ENCODE measurements around the gene C2CD3.
A peak's percentile ranks its signal among the peaks of the same experiment; 100 is the strongest.

C2CD3 gene

GRCh38 chr11:74020539-74020938 is 150.3 kb downstream of the C2CD3 start:
- DNase-seq (ENCODE audit: low read depth in 3 of 3) = no peak

- peak; percentile 11 to 64 (median 54) for DNase-seq (ENCODE audit: low read depth in 3 of 3)
These were observed 150.9 kb downstream of the C2CD3 start for GRCh38 chr11:74019860-74020259.

DNA sequence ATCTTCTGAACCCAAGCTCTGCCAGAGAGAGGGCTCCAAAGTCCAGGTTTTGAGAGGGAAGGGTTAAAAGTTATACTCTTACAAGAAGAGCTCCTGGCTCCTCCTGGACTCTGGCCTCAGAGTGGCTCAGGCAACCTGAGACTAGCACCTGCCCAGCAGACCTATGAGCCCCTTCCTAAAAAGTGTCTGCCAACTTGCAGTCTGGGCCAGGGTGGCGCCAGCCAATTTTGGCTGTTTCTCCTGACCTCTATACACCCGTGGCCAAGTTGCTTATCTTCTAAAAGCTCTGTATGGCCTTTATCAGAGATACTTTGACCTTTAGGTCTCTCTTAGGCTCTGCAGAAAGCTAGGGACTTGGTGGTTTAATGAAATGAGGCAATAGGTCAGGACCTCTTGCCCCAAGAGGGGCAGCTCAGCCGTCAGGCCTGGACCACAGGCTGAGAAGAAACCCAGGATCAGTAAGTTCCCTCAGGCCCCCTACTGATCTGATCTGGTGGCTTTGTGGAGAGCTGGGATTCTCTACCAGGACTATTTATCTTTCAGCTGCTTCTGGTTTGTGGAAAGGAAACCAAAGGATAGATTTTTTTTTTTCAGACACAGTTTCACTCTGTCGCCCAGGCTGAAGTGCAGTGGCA is 151.6 kb downstream of the C2CD3 start:
- DNase-seq (ENCODE audit: low read depth in 3 of 3) = no peak

GRCh38 chr11:74018331-74019005 is 152.3 kb downstream of the C2CD3 start:
- DNase-seq (ENCODE audit: low read depth in 3 of 3) = no peak

DNA sequence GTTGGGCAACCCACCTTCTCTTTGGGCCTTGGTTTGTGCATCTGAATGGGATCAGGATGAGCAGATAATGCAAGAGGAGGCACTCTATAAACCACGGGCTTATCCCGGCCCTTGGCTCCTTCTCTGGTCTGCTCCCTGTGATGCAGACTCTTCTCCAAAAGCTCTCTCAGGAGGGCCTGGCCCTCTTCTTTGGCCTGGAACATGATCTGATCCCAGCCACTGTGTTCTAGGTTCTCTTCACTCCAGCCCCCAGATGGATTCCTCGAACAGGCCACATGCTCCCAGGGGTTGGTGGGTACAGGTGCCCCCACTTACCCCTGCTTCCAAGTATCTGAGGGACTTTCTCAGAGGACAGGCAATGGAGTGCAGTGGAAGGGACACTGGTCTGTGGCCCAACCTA is 153.2 kb downstream of the C2CD3 start:
- no peak for DNase-seq (ENCODE audit: low read depth in 3 of 3)

DNA sequence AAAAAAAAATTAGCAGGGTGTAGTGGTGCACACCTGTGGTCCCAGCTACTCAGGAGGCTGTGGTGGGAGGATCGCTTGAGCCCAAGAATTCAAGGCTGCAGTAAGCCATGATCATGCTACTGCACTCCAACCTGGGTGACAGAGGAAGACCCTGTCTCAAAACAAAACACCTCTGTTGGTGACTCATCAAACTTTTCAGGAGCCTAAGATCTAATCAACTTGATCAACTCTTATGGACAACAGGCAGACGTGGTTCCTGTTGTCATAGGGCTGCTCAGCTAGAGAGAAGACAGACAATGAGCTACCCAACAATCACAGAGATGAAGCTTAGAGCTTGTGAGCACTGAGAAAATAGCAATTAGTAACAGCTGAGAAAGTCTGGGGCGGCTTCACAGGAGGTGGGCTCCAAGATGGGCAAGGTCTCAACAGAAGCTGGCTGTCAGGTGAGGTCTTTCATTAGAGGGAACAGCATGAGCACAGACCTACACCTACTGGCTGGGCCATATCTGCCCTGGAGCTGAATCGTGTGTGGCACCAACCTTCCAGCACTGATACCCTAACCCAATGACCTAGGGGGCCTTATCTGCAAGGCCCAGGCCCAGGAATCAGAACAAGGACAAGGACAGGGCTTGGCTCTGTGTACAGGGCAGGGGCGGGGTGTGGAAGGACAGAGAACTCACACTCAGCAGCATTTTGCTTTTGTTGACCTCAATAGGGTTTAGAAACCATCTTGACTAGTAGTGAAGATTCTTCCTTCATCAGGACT is 154.7 kb downstream of the C2CD3 start:
- no peak for DNase-seq (ENCODE audit: low read depth in 3 of 3)

DNA sequence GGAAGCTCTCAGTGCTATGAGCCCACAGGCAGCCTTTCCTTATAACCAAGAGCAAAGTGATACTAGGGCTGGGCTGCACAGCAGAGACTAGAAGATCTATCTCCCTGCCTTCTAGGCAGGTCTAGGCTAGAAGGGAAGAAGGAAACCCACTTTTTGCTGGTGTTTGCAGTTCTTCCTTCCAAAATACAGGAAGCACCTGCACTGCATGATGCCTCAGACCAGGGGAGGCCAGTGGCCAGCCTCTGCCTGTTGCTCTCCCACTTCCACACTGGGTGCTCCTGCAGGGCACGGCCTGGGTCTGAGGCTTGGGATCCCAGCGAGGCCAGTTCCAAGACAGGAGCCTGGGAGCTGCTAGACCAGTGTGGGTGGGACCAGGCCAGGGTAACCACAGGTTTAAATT is 155.9 kb downstream of the C2CD3 start:
- DNase-seq (ENCODE audit: low read depth in 3 of 3) = no peak

DNA sequence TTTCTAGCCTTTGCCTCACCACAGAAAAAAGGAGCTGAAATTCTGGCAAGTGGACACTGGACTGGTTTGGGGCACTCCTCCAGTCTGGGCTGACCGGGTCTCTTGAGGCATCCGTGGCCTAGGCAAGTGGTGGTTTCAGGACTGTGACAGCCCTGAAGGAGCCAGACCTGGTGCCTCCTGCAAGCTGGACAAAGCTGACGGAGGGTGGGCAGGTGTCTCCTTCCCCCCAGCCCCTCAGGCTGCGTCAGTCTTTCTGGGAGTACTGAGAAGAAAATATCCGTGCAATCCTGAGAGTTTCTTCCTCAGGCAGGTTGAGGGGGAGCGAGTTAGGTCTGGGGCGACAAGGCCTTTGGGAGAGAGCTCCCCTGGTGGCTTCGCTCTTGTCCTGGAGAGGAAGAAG is 157.7 kb downstream of the C2CD3 start:
- no peak for DNase-seq (ENCODE audit: low read depth in 3 of 3)

- DNase-seq (ENCODE audit: low read depth in 3 of 3) = no peak
These were observed 158.6 kb downstream of the C2CD3 start for GRCh38 chr11:74012074-74012809.

- peak; percentile 13 to 58 (median 34) for DNase-seq (ENCODE audit: low read depth in 3 of 3)
These were observed 159.3 kb downstream of the C2CD3 start for GRCh38 chr11:74011360-74012073.

GRCh38 chr11:74010306-74011300 is 160.2 kb downstream of the C2CD3 start:
- no peak for DNase-seq (ENCODE audit: low read depth in 3 of 3)

GRCh38 chr11:74009675-74010305 is 161.0 kb downstream of the C2CD3 start:
- DNase-seq (ENCODE audit: low read depth in 3 of 3) = no peak

- no peak for DNase-seq (ENCODE audit: low read depth in 3 of 3)
These were observed 161.6 kb downstream of the C2CD3 start for GRCh38 chr11:74009230-74009547.

GRCh38 chr11:74008373-74009229 is 162.2 kb downstream of the C2CD3 start, which contains the start of gene UCP3:
TSS of gene UCP3 (minus strand) at chr11:74009085. CDS start at chr11:74007042, 2,043 bp downstream.
- no peak for DNase-seq (ENCODE audit: low read depth in 3 of 3)

DNA sequence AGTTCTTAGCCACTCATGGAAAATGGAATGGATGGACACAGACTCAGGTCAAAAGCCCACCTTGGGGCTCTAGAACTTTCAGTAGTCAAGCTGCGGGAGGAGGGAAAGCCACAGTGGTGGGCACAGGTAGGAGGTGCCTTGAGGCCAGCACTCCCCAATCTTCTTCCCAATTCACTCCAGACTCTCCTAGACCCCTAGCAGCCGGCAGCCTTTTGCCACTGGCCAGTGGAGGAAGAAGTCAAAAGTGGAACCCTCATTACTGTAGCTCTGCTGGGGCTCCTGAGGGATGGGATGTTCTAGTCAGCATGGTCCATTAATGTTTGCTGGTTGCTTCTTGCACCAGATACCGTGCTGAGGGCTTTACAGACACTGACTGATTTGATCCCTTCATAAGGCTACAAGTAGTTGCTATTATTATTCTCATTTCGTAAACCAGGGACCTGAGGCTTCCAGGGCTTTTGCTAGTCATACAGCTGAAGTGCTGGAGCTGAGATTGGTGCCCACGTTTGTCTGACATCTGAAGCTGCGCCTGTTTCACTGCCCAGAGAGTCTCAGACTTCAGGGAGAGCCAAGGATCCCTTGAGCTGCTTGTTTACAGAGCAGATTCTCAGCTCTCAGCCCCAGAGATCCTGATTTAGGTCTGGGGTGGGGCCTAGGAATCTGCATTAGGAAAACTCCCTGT is 163.0 kb downstream of the C2CD3 start:
- DNase-seq (ENCODE audit: low read depth in 3 of 3) = no peak

DNA sequence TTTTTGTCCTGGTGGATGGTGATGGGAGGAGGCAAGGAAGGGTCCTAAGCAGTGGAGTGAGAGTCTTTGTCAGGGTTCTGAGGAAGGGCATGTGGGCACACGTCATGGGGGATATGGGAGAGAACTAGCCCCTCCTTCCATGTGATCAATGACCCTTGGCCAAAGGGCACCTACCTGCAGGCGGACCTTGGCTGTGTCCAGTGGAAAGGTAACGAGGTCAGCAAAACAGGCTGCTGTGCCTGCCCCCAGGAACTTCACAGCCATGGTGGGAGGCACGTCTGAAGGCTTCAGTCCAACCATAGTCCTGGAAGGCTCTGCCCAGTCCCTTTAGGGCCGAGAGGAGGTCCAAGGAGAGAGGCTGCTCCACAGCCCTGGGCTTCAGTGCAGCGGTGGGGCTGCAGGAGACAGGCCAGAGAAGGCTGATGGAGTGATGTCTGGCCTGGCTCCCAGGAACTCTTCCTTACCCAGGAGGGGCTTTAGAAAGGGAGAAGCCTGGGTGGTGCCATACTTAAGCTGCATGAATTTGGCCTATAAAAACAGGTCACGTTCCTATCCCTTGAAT is 164.0 kb downstream of the C2CD3 start:
- DNase-seq (ENCODE audit: low read depth in 3 of 3) = no peak

DNA sequence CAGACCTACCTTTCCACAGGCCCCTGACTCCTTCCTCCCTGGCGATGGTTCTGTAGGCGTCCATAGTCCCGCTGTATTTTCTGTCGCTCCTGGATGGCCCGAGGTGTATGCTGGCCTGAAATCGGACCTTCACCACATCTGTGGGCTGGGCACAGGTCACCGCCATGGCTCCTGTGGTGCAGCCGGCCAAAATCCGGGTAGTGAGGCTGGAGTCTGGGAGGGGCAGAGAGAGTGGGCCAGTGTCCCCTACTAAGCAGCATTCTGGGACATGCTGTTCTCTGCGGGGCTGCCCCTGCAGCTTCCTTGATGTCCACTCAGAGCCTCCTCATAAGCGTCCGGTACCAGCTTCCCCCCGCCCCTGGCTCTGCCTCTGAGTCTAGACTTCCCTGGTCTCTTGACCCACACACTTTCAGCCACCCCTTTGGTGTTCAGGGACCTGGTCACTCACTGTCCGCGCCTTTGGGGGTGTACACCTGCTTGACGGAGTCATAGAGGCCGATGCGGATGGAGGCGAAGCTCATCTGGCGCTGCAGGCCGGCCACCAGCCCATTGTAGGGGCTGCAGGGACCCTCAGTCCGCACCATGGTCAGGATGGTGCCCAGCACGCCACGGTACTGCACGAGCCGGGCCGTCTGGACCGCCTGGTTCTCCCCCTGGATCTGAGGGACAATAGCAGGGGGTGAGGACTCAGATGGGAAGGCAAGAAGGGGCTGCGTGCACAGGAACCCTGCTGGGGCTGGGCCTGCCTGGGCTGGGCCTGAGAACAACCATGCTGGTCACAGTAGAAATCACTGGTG is 164.9 kb downstream of the C2CD3 start:
- DNase-seq (ENCODE audit: low read depth in 3 of 3) = no peak

All from stimulated activated CD4-positive, alpha-beta T cell treated with anti-CD3 and anti-CD28 coated beads, TNF-alpha, amount 100 ng/mL, for 24 hours (primary cell).